ENCODE results near the gene MLPH.

GRCh38 chr2:237456200-237456843 lies 30.7 kb upstream of the MLPH start:
- TF ChIP-seq EZH2phosphoT487 (IDR thresholded peaks at IDR 0.05; ENCODE audit: insufficient read depth, low read depth) (no peak), EZH2 (IDR thresholded peaks at IDR 0.05; ENCODE audit: insufficient read depth, poor library complexity, severe bottlenecking) (no peak)

All from GM23248 (cell line).